Astrocyte of the hippocampus (primary cell): ENCODE results near the gene SUZ12.
"Not testable (repeated sequence)": the region's sequence is repeated elsewhere in the genome, so short reads cannot be mapped to it uniquely, and the experiment has no call there.

Experiments used
- DNase-seq: peaks from one replicate; pipeline ENCODE4 v3.0.0; 2011; ENCODE audit warnings: low read depth, low spot score

SUZ12 gene

DNA sequence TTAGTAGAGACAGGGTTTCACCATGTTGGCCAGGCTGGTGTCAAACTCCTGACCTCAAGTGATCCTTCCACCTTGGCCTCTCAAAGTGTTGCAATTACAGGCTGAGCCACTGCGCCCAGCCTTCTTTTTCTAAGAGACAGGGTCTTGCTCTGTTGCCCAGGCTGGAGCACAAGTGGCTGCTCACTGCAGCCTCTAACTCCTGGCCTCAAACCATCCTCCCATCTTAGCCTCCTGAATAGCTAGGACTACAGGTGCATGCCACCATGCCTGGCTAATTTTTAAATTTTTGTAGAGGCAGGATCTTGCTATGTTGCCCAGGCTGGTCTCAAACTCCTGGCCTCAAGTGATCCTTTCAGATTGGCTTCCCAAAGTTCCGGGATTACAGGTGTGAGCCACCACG, 15.1 kb downstream of the SUZ12 start:
- not testable (repeated sequence) for DNase-seq

DNA sequence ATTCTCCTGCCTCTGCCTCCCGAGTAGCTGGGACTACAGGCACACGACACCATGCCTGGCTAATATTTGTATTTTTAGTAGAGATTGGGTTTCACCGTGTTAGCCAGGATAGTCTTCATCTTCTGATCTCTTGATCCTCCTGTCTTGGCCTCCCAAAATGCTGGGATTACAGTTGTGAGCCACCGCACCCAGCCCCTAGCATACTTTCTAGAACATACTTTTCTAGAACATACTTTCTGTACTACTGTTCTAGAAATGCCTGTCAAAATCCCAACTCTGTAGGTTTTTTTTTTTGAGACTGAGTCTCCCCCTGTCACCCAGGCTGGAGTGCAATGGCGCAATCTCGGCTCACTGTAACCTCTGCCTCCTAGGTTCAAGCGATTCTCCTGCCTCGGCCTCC, 27.3 kb downstream of the SUZ12 start:
- DNase-seq: not testable (repeated sequence)

DNA sequence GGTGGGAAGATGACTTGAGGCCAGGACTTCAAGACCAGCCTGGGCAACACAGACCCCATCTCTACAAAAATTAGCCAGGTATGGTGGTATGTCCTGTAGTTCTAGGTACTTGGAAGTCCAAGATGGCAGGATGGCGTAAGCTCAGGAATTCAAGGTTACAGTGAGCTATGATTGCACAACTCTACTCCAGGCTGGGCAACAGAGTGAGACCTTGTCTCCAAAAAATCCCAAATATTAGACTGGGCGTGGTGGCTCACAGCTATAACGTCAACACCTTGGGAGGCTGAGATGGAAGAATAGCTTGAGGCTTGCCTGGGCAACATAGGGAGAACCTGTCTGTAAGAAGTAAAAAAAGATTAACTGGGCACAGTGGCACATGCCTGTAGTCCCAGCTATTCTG, 30.8 kb downstream of the SUZ12 start:
- no peak for DNase-seq

DNA sequence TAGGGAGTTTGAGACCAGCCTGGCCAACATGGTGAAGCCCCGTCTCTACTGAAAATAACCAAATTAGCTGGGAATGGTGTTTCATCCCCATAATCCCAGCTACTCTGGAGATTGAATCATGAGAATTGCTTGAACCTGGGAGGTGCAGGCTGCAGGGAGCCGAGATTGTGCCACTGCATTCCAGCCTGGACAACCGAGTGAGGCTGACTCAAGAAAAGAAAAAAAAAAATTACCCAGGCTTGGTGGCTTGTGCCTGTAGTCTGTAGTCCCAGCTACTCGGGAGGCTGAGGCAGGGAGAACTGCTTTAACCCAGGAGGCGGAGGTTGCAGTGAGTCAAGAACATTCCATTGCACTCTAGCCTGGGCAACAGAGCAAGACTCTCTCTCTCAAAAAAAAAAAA, 33.6 kb downstream of the SUZ12 start:
- not testable (repeated sequence) for DNase-seq

DNA sequence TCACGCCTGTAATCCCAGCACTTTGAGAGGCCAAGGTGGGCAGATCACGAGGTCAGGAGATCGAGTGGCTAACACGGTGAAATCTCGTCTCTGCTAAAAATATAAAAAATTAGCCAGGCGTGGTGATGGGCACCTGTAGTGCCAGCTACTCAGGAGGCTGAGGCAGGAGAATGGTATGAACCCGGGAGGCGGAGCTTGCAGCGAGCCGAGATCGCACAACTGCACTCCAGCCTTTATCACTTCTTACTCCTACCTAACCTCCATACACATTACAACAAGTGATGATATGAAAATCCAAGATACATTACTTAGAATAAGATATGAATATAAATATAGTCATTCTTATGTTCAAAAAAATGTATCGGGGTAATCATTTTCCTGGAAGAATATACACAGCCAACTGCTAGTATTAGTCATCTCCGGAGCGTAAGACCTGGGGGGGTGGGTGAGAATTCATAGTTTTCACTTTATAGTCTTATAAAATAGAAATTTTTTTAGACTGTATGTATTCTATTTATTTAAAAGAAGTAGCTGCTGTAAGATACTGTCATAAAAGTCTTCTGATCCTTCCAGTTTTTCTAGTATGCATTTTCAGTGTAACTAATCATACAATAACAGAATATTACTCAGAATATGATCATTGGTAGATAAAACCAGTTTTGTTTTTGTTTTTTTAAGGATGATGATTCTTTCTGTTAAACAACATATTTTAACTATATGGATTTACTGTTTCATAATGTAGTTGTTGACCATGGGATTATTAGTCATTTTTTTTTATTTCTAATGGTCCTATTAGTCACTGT, 37.7 kb downstream of the SUZ12 start:
- DNase-seq: not testable (repeated sequence)

DNA sequence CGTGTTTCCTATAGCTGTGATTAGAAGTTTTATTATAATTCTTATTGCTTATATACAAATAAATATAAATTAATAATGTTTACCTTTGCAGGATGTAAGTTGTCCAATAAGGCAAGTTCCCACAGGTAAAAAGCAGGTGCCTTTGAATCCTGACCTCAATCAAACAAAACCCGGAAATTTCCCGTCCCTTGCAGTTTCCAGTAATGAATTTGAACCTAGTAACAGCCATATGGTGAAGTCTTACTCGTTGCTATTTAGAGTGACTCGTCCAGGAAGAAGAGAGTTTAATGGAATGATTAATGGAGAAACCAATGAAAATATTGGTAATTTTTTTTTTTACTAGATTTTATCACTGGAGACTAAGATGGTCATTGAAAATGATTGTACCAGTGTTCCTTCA, 38.6 kb downstream of the SUZ12 start:
- DNase-seq: not testable (repeated sequence)

DNA sequence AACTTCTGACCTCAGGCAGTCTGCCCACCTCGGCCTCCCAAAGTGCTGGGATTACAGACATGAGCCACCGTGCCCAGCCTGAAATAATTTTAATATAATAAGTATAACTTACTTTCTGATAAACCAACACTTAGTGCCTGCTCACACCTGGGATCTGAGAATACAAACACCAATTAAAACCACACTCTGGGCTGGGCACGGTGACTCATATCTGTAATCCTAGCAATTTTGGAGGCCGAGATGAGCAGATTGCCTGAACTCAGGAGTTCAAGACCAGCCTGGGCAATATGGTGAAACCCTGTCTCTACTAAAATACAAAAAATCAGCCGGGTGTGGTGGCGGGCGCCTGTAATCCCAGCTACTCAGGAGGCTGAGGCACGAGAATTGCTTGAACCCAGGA, 55.0 kb downstream of the SUZ12 start:
- not testable (repeated sequence) for DNase-seq

DNA sequence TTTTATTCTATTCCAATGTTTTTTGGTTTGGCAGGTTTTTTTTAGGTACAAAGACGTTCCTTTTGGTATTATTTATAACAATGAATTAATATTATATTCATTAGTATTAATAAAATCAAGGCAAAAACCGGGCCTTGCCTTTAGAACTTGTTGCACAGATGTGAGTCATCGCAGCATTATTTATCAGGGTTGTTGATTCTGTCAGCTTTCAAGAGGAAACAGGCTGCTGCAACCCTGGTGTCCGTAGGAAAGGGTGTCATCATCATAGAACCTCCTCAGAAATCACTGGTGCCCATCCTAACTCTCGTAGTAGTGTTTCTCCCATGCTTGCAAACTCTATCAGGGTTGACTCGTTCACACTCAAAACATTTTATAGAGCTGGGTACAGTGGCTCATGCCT, 60.2 kb downstream of the SUZ12 start:
- no peak for DNase-seq

DNA sequence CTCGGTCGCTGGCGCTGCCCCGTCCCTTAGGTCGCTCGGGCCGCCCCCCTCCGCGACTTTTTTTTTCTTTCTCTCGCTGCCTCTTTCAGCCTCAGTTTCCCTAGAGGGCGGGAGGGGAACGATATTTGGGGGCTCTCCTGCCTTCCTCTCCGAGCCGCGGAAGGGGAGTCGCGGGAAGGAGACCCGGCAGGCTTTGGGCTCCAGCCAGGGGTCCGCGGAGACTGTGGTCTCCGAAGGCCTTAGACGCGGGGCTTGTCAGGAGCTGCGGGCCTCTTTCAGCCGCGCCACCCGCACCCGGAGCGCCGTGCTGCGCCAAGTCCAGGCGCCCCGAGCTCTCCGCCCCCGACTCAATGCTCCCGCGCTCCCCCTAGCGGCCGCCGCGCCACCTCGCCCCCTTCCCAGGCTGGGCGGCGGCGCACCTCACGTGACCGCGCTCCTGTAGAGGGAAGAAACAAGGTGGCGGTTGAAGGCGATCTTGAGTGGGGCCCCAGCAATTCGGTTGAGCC, 70.2 kb downstream of the SUZ12 start, which contains the start of gene LRRC37B:
LRRC37B (plus strand) TSS at position 427 of the 506 bp plus-strand sequence. CDS start 14,010 bp downstream, outside the sequence.
- DNase-seq: peak; percentile 90

DNA sequence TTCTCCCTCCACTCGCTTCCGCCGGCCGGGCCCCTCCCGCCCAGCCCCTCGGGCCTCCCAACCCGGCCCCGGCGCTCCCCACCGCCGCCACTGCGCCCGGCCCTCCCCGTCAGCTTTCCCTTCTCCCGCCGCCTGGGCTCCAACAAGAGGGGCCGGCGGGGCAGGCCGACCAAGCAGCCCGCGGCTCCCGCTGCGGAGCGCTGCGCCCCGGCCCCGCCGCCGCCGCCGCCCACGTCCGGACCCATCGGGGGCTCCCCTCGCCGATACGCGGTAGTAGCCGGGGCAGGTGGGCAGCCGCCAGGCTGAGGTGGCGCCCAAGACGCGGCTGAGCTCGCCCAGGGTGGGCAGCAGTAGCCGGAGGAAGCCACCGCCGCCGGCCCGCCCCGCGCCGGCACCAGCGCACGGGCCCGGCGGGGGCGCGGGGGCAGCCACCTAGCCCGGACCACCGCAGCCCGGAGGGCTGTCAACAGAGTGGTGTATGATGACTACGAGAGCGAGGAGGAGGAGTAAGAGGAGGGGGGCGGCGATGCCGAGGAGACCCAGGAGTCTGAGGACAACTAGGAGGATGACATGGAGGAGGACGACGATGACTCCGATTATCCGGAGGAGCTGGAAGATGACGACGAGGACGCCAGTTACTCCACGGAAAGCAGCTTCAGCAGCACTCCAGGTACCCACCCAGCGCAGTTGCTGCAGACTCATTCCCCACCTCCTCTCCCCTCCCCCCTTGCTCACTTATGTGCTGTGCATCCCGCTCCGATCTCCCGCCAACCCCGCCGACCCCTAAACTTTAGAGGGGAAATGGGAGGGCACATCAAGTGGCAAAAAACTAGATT, 70.9 kb downstream of the SUZ12 start:
- peak; percentile 51 for DNase-seq

DNA sequence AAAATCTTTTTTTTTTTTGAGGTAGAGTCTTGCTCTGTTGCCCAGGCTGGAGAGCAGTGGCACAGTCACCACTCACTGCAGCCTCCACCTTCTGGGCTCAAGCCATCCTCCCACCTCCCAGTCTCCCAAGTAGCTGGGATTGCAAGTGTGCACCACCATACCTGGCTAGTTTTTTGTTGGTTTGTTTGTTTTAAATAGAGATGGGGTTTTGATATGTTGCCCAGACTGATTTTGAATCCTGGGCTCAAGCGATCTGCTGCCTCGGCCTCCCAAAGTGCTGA, 72.4 kb downstream of the SUZ12 start:
- no peak for DNase-seq

DNA sequence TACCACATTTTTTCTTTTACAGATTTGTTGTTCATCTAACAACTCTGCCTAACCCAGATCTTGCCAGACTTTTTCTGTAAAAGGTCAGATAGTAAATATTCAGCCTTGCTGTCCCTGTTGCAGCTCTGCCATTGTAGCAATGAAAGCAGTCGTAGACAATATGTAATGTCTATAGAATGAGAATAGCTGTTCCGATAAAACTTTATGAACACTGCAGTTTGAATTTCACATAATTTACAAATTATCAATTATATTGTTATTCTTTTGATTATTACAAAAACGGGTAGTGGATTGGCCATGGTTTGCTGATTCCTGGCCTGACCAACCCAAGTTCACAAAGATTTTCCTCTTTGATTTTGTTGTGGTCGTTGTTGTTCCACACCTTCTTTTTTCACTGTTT, 73.3 kb downstream of the SUZ12 start:
- no peak for DNase-seq

DNA sequence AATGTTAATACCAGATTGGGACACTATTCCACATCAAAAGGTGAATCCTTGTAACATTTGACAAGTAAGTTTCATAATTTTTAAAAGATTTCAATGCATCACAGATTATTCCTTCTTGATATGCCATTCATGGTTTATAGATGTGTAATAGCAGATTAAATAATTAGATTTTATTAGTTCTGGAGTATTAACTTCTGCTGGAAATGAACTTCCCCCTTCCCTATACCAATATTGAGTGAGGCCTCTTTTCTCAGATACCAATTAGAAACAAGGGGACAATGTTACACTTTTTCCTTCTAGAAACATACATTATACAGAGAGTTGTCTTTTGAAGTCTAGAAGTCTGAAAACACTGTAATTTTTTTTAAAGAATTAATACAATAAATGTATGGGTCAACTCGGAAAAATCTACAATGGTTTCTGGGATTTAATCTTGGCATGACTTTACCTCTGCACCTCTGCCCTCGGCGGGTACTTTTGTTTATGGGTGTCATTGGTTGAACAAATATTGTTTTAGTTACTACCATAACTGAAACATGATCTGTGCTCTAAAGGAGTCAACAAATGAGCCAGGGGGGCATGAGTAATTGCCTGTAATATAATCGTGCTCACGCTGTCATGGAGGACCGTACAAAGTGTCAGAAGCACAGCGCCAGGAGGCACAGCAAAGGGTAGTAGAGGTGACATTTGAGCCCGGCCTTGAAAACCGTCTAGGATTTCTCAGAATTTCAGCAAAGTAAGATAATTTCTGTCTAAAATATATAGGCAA, 78.6 kb downstream of the SUZ12 start:
- DNase-seq: peak; percentile 23

DNA sequence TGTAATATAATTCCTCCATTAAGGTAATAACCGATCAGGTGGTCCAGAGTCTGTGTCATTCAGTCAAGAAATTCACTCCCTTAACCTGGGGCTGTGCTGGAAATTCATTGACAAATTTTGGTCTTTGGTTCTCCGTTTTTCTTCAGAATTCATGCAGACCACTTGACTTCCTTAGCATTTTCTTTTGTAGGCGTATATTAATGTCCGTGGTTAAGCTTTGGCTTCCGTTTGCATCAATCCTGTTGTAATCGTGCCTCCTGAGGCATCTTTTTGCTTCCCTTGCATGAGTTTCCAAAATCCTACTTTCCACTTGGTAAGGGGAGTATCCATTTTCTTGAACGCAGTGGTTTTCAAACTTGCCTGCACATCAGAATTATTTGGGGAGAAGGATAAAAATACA, 79.4 kb downstream of the SUZ12 start:
- DNase-seq: no peak

DNA sequence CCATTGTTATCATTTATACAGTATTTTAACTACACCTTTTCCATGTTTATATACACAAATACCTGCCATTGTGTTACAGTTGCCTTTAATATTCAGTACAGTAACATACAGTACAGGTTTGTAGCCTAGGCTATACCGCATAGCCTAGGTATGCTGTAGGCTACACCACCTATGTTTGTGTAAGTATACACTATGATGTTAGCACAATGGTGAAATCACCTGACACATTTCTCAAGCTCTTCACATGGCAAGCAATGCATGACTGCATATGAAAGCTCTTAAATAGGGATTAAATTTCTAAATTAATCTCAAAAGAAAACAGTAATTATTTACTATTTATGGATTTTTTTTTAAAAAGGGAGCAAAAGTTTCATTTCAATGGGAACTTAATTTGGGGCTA, 82.4 kb downstream of the SUZ12 start:
- DNase-seq: no peak

DNA sequence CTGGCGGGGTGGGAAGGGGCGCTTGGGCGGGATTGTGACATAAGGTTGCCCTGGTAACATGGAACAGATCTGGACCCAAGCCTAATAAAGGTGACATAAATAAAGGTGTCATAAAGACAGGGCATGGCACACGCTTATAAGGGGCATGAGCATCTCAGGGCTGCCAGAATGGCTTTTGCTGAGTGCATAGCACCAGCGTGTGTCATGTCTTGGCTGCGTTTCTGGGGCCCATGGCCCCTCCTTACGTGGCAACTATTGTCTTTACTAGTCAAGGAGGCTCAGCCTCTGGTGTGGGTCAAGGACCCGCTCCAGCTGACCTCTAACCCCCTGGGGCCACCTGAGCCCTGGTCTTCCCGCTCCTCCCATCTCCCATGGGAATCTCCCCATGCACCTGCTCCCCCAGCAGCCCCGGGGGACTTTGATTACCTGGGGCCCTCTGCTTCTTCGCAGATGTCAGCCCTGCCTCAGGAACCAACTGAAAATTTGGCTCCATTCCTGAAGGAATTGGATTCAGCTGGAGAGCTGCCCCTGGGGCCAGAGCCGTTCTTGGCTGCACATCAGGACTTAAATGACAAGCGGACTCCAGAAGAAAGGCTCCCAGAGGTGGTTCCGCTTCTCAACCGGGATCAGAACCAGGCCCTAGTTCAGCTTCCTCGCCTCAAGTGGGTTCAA, 84.3 kb downstream of the SUZ12 start:
- DNase-seq: peak; percentile 58

DNA sequence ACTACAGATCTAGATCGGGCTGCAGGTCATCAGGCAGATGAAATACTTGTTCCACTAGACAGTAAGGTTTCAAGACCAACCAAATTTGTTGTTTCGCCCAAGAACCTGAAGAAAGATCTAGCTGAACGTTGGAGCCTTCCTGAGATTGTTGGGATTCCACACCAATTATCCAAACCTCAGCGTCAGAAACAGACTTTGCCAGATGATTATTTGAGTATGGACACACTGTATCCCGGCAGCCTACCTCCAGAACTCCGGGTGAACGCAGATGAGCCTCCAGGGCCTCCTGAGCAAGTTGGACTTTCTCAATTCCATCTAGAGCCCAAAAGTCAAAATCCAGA, 84.8 kb downstream of the SUZ12 start:
- peak; percentile 31 for DNase-seq

DNA sequence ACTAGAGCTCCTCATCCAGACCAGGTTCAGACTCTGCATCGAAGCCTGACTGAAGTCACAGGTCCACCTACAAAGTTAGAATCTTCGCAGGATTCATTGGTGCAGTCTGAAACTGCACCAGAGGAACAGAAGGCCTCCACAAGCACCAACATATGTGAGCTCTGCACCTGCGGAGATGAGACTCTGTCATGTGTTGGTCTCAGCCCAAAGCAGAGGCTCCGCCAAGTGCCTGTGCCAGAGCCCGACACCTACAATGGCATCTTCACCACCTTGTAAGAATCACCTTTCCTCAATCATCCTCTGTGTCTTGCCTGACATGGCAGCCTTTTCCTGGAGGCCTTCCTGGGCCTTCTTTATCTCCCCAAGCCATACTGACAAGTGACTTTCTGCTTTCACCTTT, 85.7 kb downstream of the SUZ12 start:
- not testable (repeated sequence) for DNase-seq

DNA sequence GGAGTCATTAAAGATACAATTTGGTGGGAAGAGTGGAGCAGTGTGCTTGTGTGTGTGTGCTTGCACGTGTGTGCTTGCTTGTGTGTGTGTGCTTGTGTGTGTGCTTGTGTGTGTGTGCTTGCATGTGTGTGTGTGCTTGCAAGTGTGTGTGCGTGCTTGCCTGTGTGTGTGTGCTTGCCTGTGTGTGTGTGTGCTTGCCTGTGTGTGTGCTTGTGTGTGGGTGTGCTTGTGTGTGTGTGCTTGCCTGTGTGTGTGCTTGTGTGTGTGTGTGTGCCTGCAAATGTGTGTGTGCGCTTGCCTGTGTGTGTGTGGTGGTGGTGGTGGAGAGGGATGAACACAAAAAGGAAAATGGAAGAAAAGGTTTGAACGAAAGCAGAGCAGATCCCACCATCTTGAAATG, 90.5 kb downstream of the SUZ12 start:
- not testable (repeated sequence) for DNase-seq

DNA sequence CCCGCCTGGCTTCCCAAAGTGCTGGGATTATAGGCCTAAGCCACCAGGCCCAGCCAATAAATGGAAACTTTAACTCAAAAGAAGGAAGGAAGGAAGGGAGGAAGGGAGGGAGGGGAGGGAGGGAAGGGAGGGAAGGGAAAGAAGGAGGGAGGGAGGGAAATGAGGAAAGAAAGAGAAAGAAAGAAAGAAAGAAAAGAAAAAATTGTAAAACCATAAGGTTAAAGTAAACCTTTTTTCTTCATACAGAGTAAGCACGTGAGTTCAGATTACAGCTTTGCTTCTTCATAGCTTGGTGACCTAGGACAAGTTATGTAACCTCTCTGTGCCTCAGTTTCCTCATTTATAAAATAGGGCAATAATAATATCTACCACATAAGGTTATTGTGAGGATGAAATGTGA, 96.4 kb downstream of the SUZ12 start:
- no peak for DNase-seq

DNA sequence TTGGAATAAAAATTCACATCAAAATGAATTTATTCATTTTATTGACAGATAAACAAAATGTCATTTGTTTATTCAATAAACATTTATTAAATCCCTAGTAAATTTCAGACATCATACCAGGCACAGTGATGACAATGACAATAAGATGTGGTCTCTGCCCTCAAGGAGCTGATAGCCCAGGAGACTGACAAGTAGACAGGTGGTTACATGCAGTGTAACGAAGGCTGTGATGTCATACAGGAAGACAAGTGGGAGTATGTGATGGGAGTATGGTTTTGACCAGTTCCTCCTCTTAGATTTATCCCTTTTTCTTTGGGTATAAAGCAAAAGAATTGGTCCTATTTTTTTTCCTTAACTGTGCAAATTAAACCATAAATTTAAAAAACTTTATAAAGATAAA, 97.0 kb downstream of the SUZ12 start:
- not testable (repeated sequence) for DNase-seq

DNA sequence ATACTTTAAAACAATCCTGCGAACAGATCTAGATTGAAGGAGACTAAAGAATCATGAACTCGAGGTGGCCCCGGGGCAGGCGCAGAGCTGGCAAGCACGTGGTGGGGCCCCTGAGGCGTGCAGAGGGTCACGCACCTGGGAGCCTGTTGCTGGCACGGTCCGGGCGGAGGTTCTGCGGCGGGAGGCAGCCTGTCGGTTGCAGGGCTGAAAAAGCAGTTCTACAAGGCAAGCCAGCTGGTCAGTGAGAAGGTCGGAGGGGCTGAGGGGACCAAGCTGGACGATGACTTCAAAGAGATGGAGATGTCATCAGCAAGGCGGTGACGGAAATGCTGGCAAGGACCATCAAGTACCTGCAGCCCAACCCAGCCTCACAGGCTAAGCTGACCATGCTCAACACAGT, 103.4 kb downstream of the SUZ12 start:
- not testable (repeated sequence) for DNase-seq
